Medulla oblongata (tissue), 1 donor: ENCODE results near the gene ABCG8.
"Not testable (repeated sequence)": the region's sequence is repeated elsewhere in the genome, so short reads cannot be mapped to it uniquely, and the experiment has no call there.

ENCODE experiments used
- DNase-seq: peaks from one replicate; pipeline ENCODE4 v3.0.0-alpha.2; 2015; ENCODE audit errors: extremely low spot score

ABCG8 gene

DNA sequence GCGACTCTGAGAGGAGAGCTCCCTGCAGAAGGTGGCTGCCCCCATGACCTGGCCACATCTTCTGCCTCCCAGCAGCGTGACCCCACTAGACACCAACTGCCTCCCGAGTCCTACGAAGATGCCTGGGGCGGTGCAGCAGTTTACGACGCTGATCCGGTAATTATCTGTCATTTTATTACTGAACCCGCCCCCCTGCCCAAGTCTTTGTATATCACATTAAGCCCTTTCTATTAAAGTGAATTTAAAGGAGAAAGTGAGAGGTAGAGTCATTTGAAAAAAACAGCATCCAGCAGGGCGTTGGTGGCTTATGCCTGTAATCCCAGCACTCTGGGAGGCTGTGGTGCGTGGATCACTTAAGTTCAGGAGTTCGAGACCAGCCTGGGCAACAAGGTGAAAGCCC is 33.4 kb downstream of the ABCG8 start:
- DNase-seq = no peak

DNA sequence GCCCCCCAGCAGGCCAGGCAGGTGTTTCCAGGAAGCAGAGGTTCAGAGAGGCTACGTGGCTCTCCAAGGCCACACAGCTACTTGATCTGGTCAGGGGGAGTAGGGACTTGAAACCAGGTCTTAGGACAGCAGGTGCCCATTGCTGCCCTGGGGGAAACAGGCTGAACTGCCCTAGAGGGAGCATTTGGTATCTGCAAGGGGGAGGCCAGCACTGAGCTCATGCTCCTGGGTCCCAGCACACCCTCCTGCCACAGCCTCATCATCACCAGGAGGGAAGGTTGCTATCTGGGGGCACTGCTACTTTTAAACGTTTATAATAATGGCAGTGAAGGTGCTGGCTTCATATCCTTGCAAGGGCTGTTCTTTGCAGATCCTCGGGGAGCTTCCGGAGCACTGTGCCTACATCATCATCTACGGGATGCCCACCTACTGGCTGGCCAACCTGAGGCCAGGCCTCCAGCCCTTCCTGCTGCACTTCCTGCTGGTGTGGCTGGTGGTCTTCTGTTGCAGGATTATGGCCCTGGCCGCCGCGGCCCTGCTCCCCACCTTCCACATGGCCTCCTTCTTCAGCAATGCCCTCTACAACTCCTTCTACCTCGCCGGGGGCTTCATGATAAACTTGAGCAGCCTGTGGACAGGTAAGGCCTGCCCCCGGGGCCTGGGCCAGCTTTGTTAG is 36.1 kb downstream of the ABCG8 start:
- DNase-seq = no peak

DNA sequence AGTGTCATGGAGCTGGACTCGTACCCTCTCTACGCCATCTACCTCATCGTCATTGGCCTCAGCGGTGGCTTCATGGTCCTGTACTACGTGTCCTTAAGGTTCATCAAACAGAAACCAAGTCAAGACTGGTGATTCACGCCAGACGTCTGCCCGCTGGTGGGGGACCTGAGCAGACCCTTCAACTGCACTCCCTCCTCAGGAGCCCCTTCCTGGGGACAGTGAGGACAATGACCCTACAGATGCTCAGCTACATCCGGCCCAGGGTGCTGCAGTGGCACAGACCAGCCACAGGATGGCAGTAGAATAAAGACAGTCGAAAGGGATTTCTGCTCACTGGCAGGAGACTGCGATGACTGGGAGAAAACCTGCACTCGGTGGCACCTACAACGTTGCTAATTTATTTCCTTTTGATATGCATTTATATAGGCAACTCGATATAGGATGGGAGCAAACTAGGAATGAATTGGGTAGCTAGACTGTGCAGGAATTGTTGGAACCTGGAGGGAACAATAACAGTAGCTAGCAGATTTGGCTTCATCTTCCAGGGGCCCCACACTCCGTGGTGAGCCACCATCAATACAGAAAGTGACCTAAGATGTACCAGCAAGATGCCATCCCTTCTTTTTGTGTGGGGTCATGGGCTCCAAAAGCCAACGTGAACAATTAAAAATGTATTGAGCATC is 39.2 kb downstream of the ABCG8 start:
- DNase-seq = peak; percentile 72

DNA sequence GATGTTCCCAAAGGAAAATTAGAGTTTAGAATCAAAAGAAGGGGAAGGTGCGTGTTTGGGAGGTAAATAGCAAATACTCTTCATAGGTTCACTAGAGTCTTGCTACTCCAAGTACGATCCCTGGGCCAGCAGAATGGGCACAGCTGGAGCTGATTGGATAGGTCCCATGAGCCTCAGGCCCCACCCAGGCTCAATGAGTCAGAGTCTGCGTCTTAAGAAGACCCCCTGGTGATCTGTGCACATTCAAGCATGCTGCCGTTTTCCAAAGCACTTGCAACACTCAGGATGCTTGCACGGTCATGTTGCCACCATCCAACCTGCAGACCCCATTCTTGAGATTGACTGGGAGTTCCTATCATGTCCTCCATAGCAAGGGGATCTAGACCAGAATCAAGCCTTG is 40.5 kb downstream of the ABCG8 start:
- DNase-seq = no peak

DNA sequence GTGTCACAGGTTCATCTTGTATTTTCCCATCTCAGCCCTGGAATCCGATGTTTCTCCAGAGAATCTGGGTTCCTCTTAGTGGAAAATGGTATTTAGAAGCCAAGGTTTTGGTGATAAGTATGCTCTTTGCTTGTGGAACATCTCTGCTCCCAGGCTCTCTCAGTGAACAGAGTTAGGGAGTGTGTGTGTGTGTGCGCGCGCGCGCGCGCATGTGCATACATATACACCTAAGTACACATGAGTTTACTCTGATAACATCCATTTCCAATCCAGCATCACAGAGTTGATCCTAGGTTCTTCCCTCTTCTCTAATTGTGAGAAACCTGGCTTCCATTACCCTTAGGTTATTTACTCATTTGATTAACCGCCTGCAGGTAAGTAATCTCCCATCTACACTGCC is 41.7 kb downstream of the ABCG8 start:
- no peak for DNase-seq

DNA sequence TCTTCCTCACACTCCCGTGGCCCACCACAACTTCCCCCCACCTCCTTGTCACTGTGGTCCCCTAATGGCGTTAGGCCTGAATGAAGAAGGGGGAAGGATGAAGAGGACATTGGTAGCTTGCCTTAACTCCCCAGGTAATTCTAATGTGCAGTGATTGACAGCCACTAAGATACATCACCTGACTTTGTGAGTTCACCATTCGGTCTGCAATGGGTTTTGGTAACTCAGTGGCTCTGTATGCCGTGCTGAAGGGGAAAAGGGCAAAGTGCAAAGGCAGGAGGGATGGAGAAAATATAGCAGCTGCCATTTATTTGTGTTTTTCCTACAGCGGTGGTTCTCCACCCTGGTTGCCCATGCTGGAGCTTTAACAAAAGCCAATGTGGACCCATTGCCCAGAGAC is 42.2 kb downstream of the ABCG8 start:
- DNase-seq = no peak

DNA sequence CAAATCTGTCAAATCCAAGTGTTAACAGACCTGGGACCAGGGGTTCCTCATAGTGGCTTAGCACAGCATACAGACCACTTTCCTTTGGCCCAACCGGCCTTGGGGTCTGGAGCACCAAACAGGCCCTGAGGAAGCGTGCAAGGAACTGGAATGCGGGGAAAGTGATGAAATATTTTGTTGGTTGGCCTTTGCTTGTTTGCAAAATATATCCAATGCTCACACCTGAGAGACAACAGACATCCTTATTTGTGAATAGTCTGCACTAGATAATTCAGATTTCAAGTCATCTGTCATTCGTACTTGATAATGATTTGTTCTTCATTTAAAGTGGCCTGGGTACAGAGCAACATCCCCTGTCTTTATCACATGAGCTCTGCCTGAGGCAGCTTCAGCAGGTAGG is 43.5 kb downstream of the ABCG8 start:
- no peak for DNase-seq

DNA sequence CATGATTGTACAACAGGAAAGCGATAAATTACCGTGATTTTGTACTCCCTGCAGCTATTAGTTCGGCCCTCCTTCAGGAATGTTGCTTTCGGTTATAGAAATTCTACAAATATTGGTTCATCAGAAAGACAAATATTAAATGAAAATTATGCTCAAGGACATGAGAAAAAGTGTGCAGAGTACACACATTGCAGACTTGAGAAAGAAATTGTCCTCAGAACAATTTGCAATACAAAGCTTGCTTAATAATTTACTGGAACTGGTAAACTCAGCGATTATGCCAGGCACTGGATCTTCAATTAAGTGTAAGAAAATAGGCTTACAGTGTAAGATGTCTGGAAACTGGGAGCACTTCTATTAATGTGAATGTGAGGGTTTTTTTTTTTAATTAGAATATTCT is 45.9 kb downstream of the ABCG8 start:
- DNase-seq = no peak

DNA sequence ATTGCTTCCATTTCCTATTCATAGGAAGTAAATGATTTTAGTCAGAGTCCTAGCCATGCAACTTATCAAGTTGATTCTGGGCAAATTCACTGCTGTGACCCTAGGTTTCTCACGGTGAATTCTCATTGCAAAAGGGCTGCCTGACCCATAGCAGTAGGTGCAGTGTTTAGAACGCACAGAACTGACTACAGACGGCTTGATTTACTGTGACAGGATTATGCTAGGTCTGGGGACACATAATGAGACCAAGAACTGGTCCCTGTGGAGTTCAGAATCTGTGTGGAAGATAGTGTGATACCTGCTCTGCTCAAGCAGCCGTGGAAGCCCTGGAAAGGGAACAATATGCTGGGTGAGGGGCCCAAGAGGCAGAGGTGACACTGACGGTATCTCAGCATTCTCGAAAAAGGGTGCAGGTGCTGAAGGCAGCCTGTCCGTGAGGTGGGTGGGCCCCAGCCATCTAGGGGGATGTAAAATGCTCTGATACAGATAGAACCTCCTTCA is 46.4 kb downstream of the ABCG8 start:
- no peak for DNase-seq

DNA sequence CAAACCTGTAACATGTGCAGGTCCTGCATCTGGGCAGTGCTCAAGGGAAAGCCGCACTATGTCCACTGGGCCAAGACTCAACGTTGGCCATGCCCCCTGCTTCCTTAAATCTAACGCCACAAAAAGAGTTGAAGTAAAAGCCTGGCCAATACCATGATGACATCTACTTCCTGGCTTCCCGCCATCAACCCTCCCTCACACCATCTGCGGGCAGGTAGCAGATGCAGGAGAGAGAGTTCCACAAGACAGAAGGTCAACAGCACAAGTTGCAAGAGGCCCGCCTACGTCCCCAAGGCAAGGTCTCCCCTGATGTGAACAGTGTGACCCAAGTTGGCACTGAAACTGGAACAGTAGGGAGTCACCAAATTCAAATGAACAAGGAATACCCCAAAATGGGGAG is 48.4 kb downstream of the ABCG8 start:
- DNase-seq = no peak

DNA sequence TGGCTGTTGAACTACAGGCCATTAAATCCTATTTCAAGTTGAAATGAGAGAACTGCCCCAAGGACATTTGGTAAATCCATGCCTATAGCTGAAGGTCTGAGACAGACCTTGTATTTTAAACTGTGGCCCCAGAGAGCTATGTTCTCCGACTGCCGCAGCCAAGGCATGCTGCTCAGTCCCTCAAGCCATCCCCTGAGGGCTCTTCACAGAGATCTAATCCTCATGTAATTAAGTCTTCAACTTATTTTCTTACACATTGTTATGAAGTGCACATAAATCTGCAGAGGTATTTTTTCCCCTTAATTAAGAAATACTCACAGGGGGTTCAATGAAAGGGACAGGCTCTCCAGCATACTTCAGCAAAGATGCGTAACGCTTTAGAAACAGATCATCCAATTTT is 50.6 kb downstream of the ABCG8 start:
- no peak for DNase-seq

DNA sequence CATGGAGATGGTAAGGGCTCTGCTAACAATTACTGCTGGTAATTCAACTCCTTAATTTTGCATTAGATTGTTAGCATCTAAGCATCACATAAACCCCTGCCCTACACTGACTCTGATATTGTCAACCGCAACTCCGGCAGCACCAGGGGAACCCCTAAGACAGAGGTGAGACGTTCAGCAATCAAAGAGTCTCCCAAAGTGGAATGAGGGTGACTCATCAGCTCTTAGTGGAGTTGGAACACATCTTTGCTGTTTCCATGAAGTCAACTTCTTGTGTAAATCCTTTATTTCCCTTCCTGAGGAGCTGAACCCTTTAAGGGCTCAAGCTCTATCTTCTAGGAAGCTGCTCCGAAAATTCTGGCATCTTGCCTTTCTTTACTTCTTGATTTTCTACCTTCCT is 52.1 kb downstream of the ABCG8 start:
- no peak for DNase-seq

DNA sequence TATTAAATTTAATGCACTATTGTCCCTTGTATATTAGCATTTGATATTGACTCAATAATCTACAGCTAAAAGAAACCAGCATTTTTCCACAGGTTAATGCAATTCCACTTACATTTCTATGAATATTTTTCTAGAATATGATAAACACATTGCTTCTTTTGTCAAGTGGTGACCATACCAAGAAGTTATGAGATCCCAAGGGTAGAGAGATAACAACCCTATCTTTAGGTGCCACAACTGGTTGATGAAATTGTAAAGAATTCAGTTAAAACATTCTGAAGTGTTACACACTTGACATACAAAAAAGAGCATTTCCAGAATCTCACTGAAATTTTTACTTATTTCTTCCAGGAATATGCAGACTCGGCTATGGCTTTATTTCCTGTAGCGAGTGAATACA is 56.0 kb downstream of the ABCG8 start:
- DNase-seq = no peak

DNA sequence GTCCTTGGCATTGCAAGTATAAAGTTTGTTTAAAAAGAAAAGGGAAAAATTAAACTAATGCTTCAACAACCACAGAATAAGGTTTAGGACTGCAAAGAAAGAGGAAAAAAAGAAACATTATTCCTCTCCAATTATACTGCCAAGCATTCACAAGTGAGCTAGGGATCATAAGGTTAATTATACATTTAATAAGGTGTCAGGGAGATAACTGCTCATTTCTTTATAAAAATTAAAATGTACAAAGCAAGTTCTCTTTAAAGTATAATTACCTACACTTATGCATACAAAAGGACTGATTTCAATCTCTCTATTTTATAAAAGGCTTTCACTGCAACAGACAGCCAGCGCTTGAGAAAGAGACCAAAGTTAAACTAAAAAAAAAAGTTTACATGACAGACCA is 58.1 kb downstream of the ABCG8 start:
- DNase-seq = no peak

DNA sequence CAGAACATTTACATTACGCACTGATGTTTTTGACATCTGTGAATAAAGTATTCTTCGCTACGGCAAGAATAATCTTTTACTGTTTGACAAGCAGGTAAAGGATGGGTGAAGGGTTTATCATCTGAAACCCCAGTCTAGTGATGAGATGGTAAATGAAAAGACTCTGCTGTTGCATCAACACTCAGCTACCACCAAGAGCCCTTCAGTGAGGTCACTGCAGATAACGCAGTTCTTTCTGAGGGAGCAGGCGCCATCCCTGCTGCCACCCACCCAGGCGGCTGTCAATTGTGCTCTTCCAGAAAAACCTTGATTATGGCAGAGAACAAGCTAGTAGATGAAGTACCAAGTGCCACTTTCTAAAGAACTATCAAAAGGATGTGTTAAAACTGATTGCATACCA is 58.7 kb downstream of the ABCG8 start:
- no peak for DNase-seq

DNA sequence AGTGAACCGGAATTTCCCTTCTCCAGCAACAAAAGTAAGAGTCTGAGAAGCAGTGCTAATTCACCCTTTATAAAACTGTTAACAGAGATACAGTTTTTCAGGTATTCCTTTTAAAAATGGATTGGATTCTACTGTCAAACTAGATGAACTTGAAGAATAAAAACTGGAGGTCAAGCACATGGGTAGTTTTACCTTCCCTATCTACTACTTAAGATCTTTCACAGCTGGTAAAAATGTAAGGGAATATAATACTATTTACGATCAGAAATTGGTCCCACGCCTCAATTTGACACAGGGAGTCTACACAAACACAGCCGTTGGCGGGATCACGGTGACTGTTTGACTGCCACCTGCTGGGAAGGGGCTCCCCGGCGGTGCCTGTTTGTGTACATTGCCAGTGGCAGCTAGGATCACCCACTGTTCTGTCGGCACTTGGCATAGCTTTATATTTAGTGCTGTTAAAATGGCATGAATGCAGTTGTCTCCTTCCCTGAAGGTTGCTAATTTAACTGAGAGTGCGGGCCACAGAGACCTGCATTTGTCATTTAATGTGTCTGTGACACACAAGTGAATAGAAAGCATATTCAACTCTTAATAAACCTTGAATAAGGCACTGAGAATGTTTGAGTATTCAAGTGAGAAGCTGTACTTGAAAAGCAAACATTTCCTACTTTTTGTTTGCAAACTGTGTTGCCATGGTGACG is 59.5 kb downstream of the ABCG8 start:
- DNase-seq = peak; percentile 34

DNA sequence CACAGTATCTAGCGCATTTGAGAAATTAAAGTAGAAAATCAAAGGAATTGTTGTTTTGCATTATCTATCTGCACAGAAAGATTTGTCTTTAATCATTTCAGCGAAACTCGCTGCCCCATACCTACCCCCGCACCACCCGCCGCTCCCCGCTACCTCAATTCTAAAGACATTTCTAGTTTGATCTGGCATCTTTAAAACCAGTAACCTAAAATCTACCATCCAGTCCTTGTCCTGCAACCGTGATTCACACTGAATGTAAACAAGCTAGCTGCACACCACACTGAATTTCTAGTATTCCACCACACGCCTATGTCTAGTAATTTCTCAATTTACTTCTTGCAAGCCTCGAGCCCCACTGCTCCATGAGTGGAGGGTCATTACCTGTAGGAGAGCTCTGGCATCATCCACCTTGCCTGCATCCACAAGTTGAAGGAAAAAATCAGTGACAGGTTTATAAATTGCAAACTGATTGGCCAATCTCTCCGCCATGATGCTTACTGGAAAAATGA is 60.1 kb downstream of the ABCG8 start:
- no peak for DNase-seq

DNA sequence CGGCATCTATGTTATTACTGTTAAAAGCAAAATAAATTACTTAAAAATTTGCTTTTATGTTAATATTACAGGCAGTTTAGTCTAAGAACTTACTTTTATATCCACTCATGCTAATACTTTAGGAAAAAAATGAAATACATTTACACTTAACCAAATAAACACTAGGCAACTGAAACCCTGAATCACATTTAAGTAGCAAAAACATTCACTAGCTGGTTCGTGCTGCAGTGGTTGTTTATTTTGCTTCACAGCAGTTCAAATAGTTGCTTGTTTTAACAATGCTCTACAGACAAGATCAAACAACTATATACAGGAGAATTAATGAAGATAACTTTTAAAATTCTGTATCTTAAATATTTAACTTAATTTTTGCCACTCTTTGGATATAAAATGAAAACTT is 60.8 kb downstream of the ABCG8 start:
- no peak for DNase-seq

DNA sequence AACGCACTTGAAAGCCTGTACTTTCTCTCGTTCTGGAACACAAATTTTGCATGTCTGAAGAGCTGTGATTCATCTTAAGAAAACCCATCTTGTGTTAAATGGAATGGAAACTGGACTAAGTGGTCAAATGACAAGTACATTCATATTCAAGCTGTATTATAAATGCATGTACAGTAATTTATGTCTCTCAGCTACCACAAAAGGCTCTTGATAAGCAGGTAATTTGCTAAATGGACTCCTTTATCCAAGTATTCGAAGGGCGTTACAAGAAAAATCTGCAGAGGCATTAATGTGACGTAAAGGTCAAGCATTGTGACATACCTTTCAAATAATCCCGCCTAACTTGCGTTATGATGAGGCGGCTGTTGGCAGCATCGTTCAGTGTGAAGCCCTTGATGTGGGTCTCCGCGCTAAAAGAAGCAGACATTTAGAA is 66.6 kb downstream of the ABCG8 start:
- no peak for DNase-seq

DNA sequence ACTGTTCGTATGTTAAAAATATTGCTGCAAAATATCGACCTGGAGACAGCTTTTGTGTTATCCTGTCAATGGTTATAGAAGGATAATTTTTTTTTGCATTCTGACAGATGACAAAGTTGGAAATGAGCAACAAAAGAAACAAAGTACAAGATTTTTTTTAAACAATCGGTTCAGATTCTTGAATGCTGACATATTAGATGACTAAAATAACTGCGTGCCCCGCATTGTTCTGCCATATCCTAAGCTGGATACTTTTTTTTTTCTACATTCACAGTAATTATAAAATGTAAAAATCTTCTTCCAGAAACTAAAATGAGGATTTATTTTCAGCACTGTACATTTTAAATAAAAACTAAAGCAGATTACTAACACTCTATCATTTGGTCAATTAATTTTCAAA is 67.1 kb downstream of the ABCG8 start:
- DNase-seq = no peak

DNA sequence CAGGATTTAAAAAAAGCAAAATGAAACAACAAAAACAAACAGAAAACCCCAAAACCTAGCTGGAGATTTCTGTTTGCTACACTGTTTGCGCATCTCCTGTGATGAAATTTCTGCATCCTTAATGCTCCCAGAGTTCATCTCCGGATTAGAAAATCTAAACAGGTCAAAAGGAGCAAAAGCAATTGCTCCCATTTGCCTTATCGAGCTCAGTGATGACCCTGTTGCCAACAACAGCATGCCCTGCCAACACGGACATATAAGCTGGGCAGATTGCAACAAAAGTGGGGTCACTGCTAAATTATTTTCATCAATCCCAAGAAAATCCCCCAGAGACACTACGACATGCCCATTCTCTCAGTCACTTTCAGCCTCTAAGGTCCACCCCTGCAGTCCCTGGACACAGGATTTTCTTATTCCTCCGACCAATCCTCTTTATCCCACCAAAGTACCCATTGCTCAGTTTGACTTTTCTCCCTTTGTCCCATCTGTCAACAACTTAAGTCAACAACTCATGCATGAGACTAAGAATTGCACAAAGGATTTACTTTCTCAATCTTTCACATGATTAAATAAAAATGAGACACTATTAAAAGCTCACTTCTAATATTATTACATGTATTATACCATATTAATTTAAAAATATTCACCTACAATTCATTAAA is 67.8 kb downstream of the ABCG8 start:
- no peak for DNase-seq

DNA sequence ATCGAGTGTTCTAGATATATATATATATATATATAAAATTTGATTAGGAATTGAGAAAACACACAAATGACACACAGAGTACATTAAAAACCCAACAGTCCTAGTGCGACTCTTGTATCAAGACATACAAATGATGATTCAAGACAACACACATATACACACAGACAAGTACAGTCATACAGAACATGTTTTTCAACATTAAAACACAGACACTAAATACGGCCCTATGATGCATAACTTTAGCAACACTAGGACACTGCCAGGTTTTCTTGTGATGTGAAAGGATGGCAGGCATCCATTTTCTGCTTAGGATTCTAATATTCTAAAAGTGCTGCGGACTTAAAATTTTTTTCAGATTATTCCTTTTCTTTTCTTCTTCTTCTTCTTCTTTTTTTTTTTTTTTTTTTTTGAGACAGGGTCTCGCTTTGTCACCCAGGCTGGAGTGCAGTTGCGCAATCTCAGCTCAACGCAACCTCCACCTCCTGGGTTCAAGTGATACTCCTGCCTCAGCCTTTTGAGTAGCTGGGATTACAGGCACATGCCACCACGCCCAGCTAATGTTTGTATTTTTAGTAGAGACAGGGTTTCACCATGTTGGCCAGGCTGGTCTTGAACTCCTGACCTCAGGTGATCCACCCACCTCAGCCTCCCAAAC is 72.5 kb downstream of the ABCG8 start:
- not testable (repeated sequence) for DNase-seq
